Measurements from ENCODE around the gene TRAPPC4.
A peak's percentile ranks its signal among the peaks of the same experiment; 100 is the strongest.
"Not testable (repeated sequence)": the region's sequence is repeated elsewhere in the genome, so short reads cannot be mapped to it uniquely, and the experiment has no call there.

Gene TRAPPC4

GRCh38 chr11:119018074-119018938 is at the start of gene TRAPPC4, which contains the start of gene RPS25:
Gene TRAPPC4, plus strand, starts transcription at chr11:119018766. Its CDS starts 30 bp downstream, at chr11:119018796.
Gene RPS25, minus strand, starts transcription at chr11:119018343. Its CDS starts 59 bp downstream, at chr11:119018284.
- DNase-seq = peak; percentile 90

GRCh38 chr11:118969508-118969907 is 49.1 kb upstream of the TRAPPC4 start:
- DNase-seq = not testable (repeated sequence)

GRCh38 chr11:118971646-118972045 is 46.9 kb upstream of the TRAPPC4 start, which contains the start of gene FOXR1:
Gene FOXR1, plus strand, starts transcription at chr11:118971761. Its CDS starts 171 bp downstream, at chr11:118971932.
- DNase-seq = no peak

DNA sequence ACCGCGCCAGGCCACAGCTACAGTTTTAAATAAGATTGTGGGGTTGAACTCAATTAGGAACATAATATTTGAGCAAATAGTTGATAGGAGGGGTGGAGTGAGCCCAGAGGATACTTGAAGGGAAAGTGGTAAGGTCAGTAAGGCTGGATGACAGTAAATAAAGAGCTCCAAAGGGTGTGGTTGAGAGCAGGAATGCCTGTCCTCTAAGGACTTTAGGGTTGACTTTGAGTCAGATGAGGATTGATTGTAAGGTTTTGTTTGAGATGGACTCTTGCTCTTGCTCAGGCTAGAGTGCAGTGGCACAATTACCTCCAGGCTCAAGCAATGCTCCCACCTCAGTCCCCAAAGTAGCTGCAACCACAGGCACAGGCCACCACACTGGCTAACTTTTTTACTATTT is 44.6 kb upstream of the TRAPPC4 start:
- DNase-seq = no peak

GRCh38 chr11:118975771-118976709 is 42.5 kb upstream of the TRAPPC4 start:
- no peak for DNase-seq

GRCh38 chr11:118979434-118979833 is 39.1 kb upstream of the TRAPPC4 start:
- no peak for DNase-seq

GRCh38 chr11:118980191-118980881 is 38.2 kb upstream of the TRAPPC4 start:
- no peak for DNase-seq

DNA sequence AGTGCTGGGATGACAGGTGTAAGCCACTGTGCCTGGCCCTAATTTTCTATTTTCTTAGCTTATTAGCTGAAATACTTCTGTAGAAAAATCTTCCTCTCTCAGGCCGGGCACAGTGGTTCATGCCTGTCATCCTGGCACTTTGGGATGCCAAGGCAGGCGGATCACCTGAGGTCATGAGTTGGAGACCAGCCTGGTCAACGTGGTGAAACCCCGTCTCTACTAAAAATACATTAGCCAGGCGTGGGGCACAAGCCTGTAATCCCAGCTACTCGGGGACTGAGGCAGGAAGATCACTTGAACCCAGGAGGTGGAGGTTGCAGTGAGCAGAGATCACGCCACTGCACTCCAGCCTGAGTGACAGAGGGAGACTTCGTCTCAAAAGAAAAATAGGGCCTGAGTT is 34.2 kb upstream of the TRAPPC4 start:
- DNase-seq = not testable (repeated sequence)

- no peak for DNase-seq
Observed at GRCh38 chr11:118984825-118985224, 33.7 kb upstream of the TRAPPC4 start.

- DNase-seq = no peak
Observed at GRCh38 chr11:118988280-118988679, 30.3 kb upstream of the TRAPPC4 start.

DNA sequence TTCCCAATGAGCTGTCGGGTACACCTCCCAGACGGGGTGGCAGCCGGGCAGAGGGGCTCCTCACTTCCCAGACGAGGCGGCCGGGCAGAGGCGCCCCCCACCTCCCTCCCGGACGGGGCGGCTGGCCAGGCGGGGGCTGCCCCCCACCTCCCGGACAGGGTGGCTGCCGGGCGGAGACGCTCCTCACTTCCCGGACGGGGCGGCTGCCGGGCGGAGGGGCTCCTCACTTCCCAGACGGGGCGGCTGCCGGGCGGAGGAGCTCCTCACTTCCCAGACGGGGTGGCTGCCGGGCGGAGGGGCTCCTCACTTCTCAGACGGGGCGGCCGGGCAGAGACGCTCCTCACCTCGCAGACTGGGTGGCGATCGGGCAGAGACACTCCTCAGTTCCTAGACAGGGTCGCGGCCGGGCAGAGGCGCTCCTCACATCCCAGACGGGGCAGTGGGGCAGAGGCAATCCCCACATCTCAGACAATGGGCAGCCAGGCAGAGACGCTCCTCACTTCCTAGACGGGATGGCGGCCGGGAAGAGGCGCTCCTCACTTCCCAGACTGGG is 27.0 kb upstream of the TRAPPC4 start:
- not testable (repeated sequence) for DNase-seq

DNA sequence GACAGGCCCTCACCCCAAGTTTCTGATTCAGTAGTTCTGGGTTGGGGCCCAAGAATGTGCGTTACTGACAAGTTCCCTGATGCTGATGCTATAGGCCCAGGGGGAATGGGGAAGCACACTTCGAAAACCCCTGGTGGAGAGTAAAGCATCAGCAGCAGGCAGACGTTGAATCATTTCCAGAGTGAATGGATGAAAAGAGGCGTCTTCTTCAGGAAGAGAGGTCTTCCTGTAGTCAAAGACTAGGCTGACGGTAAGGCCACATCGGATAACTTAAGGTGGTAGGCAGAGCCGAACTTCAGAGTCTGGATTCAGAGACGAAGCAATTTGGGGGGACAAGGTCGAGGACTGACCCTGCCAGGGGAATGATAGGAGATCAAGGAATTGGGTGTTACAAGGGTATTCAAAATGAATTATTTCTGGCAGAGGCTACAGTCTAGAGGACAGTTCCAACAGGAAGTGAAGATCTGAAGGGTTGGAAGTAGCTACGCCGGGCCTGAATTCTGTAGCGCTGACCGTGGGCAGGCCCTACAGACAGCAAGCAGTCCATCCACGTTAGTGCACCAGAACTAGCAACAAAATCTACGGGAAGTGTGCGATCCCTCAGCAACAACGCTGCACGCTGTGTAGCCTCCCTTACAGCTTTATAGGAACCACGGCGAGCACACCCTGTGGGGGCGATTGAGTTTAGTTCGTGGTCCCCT is 21.5 kb upstream of the TRAPPC4 start:
- DNase-seq = no peak

- DNase-seq = peak; percentile 64
Observed at GRCh38 chr11:118997627-118998387, 20.8 kb upstream of the TRAPPC4 start, which contains the start of gene CENATAC. Gene CENATAC, plus strand, starts transcription at chr11:118998138. Its CDS starts 60 bp downstream, at chr11:118998198.

DNA sequence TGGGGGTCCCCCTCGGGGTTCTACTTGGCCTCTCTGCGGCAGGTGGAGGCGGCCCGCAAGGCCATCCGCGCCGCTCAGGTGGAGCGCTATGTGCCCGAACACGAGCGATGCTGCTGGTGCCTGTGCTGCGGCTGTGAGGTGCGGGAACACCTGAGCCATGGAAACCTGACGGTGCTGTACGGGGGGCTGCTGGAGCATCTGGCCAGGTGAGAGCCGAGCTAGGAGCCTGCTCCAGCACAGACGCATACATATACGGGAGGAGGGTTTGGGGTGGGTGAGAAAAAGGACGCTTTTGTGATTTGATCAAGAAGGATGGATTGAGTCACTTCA is 20.2 kb upstream of the TRAPPC4 start:
- no peak for DNase-seq

DNA sequence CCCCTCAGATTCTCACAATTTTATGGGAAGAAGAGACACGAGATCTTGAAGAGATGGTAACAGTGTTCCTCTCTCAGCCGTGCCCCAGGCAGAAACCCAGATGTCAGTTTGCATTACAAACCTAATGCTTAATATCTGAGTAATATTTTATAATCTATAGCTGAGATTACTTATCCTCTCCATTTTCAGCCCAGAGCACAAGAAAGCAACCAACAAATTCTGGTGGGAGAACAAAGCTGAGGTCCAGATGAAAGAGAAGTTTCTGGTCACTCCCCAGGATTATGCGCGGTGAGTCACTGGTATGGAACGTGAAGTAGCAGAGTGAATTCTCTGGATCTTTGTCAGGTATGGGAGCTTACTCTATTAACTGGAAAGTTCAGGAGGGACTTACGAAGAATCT is 19.7 kb upstream of the TRAPPC4 start:
- no peak for DNase-seq

- no peak for DNase-seq
Observed at GRCh38 chr11:119000906-119001305, 17.7 kb upstream of the TRAPPC4 start.

GRCh38 chr11:119006656-119007055 is 11.9 kb upstream of the TRAPPC4 start:
- no peak for DNase-seq

DNA sequence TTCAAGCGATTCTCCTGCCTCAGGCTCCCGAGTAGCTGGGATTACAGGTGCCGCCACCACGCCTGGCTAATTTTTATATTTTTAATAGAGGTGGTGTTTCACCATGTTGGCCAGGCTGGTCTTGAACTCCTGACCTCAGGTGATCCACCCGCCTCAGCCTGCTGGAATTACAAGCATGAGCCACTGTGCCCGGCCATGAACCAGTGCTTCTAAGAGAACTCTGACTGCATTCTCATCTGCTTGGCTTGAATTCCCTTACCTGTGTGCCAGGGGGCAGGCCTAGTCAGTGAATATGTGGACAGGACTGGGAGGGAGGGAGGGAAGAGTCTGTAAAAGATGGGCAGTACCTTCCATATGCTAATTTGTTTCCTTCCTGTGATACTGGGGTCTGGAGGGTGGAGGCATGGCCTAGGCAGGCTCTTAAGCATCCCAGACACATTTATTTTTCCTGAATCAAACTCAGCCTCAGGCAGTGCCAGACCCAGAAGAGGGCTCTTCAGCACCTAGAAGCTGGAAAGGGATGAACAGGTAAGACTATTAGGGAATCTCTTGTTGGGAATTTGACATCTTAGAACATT is 7.0 kb upstream of the TRAPPC4 start:
- DNase-seq = no peak

DNA sequence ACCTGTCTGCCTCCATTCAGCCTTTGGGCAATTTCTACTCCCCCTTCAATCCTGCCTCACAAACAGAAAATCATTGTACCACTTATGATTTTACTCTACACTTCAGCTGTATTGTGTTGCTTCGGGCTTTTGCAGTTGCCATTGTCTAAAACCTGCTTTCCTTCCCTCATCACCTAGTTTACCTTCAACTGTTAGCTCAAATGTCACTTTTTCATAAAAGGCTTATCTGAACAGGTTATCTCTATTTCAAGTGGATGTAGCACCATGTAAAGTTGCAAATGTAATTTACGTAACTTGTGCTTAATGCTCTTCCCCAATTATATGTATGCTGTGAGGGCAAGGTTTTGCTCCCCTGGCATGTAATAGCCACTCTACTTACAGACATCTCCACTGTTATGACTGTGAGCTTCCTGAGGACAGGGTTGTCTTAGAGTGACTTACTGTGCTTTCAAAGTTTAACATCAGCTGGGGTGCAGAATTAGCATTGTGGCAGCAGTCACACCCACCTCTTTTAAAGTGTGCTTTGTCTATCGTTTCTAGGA is 5.9 kb upstream of the TRAPPC4 start:
- DNase-seq = no peak

DNA sequence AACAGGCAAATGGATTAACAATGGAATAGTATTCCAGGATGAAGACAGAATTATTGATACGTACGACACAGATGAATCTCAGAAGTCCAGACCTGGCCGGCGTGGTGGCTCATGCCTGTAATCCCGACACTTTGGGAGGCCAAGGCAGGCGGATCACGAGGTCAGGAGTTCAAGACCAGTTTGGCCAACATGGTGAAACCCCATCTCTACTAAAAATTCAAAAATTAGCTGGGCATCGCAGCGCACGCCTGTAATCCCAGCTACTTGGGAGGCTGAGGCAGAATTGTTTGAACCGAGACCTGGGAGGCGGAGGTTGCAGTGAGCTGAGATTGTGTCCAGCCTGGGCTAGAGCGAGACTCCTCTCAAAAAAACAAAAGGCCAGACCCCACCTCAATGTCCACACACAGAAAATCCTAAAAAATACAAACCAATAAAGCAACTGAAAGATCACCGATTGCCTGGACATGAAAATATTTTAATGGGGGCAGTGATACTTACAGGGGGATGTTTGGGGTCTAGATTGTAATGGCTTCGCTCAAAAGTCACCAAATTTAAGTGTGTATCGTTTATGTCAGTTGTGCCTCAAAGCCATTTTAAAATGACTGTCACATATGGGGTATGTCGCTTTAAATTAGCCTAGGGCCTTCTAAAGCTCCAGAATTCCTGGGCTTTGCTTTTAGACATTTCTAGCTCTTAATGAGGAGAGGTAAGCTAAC is 4.2 kb upstream of the TRAPPC4 start:
- no peak for DNase-seq
